Spleen (tissue), 7 donors: ENCODE measurements around the gene CNTNAP5.

ENCODE experiments used
- CTCF ChIP-seq, 11 experiments: fragments of 200-600 bp in 7 of 11; fragments of 450-650 bp in 4 of 11; sonication (generic) in 4 of 11; IDR thresholded peaks in 8 of 11; conservative IDR thresholded peaks in 3 of 11; 1 replicate in 7 of 11; 2 replicates in 4 of 11; pipeline versions ENCODE4 v1.4.0 to v1.8.0; 2016 to 2021; ENCODE audit warnings: antibody characterized with exemption in 11 of 11, inconsistent platforms in 4 of 11, mild to moderate bottlenecking in 1 of 11
- POLR2AphosphoS5 ChIP-seq, 3 donors: sonication (generic); formaldehyde crosslinking; IDR thresholded peaks; one replicate each; pipeline ENCODE4 v1.5.1; 2017; ENCODE audit warnings: antibody characterized with exemption in 3 of 3
- donor health status: DM: no; HTN: no; CAD: no; lungs with moderate emphysema.
- donor health status: DM: no; HTN: no; CAD: no.
- donor health status: DM: no; HTN: no; CAD: no.

- TF ChIP-seq CTCF (IDR thresholded peaks at IDR 0.05 in 8 of 11, conservative IDR thresholded peaks at IDR 0.05 in 3 of 11) (no peak), POLR2AphosphoS5 (IDR thresholded peaks at IDR 0.05) (no peak)
Observed at GRCh38 chr2:124269348-124269747, 244.3 kb downstream of the CNTNAP5 start.
